HG02943 (cell line): Measurements from ENCODE around the gene CIAO2B.

ENCODE experiments used
- ATAC-seq: cut with Tn5 transposase; IDR thresholded peaks from one replicate; pipeline ENCODE4 v1.9.1; 2021; ENCODE audit warnings: mild to moderate bottlenecking, low read depth, moderate library complexity; ENCODE audit not compliant: unreplicated experiment

Gene CIAO2B

GRCh38 chr16:66891360-66891759 lies 42.8 kb downstream of the CIAO2B start:
- ATAC-seq = no peak

DNA sequence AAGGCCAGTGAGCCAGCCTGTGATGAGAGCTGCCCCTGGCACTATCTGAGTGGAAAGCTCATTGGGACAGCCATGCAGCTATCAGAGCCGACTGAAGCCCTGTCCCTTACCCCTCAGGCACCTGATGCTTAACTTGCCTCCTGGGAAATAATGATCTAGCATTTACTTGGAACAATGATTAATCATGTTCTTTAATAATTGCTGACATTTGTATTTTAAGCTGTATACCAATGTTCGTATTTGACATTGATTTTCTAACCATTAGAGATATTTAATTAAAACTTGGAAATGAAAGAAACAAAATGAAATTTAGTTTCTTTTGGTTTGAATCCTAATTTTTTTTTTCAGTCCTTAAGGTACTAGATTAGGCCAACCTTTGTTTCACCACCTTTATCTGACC lies 43.4 kb downstream of the CIAO2B start:
- ATAC-seq = no peak

DNA sequence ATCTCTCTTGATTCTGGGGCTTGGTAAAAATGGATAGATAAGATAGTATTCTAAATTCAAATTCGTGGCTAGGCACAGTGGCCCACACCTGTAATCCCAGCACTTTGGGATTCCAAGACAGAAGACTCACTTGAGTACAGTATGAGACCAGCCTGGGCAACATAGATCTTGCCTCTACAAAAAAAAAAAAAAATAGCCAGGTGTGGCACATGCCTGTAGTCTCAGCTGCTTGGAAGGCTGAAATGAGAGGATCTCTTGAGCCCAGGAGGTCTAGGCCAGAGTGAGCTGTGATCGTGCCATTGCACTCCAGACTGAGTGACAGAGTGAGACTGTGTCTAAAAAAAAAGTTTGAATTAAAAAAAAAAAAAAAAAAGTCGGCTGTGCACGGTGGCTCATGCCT lies 44.6 kb downstream of the CIAO2B start:
- no peak for ATAC-seq

- no peak for ATAC-seq
These were observed 45.3 kb downstream of the CIAO2B start for GRCh38 chr16:66888647-66889615.

- ATAC-seq = no peak
These were observed 47.3 kb downstream of the CIAO2B start for GRCh38 chr16:66886914-66887313.

GRCh38 chr16:66886321-66886720 lies 47.9 kb downstream of the CIAO2B start:
- ATAC-seq = no peak

DNA sequence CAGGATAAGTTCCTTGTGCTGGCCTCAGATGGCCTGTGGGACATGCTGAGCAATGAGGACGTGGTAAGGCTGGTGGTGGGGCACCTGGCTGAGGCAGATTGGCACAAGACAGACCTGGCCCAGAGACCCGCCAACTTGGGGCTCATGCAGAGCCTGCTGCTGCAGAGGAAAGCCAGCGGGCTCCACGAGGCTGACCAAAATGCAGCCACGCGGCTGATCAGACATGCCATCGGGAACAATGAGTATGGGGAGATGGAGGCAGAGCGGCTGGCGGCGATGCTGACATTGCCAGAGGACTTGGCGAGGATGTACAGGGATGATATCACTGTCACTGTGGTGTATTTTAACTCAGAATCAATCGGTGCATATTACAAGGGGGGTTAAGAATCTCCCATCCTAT lies 48.7 kb downstream of the CIAO2B start:
- ATAC-seq = no peak

DNA sequence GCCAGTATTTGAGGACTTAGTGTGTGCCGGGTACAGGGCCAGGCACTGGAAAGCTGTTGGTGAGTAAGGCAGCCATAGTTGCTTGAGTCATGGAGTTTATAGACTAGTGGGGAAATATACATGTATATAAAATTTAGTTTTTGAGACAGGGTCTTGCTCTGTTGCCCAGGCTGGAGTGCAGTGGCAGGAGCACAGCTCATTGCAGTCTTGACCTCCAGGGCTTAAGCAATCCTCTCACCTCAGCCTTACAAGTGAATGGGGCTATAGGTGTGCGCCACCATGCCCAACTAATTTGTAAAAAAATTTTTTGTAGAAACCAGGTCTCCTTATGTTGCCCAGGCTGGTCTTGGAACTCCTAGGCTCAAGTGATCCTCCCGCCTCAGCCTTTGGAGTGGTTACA lies 51.5 kb downstream of the CIAO2B start:
- no peak for ATAC-seq
